IMR-90 (cell line): ENCODE results near the gene PDLIM1. TPM values are rescaled to one million over a fixed set of nuclear protein-coding genes. Genes with fewer than 3 reads are reported as not detected.

Experiments used
- ATAC-seq: fragments of 200-7000 bp; cut with Tn5 transposase; 2 replicates; pipeline ENCODE4 v1.9.1; 2020; ENCODE audit warnings: low read depth, mild to moderate bottlenecking, moderate library complexity
- BruUV-seq: library from RNA; stranded (reverse); fragments of 400-500 nt; replicated peaks from 2 replicates; lab custom pipeline; 2021; lab: Mats Ljungman, UMichigan
- CTCF ChIA-PET: fragments of 300-600 bp; formaldehyde crosslinking; extraction: SDS; loops from one replicate; lab custom pipeline; 2021; ENCODE audit warnings: antibody characterized with exemption; lab: Yijun Ruan, JAX
- POLR2A ChIA-PET: fragments of 300-600 bp; sonication (Branson Sonifier 250); formaldehyde crosslinking; loops from one replicate; lab custom pipeline; 2022; ENCODE audit warnings: antibody characterized with exemption; ENCODE audit not compliant: unreplicated experiment; lab: Charles Lee
- DNase-seq: peaks from one replicate; pipeline ENCODE4 v3.0.0; 2013
- H2AFZ ChIP-seq: replicated peaks from 2 replicates; pipeline ENCODE3; 2013; ENCODE audit warnings: low read length, mild to moderate bottlenecking; ENCODE audit not compliant: poor library complexity
- H2AK5ac ChIP-seq: 2 replicates; pipeline ENCODE4 v1.6.1; 2013; ENCODE audit warnings: low read depth, low read length, inconsistent platforms
- H2AK9ac ChIP-seq: replicated peaks from 2 replicates; pipeline ENCODE3; 2013; ENCODE audit warnings: mild to moderate bottlenecking, low read depth, low read length, moderate library complexity; ENCODE audit not compliant: poor library complexity
- H2BK120ac ChIP-seq: 2 replicates; pipeline ENCODE4 v1.6.1; 2013; ENCODE audit warnings: low read depth, low read length, inconsistent platforms
- H2BK15ac ChIP-seq: 3 replicates; pipeline ENCODE4 v1.6.1; 2013; ENCODE audit warnings: low read depth, low read length, inconsistent platforms
- H2BK20ac ChIP-seq: 2 replicates; pipeline ENCODE4 v1.6.1; 2013; ENCODE audit warnings: low read depth, mild to moderate bottlenecking, inconsistent platforms, low read length, moderate library complexity
- H2BK5ac ChIP-seq: 2 replicates; pipeline ENCODE4 v1.6.1; 2013; ENCODE audit warnings: mild to moderate bottlenecking, low read depth, low read length, inconsistent platforms; ENCODE audit not compliant: poor library complexity, severe bottlenecking
- H3K14ac ChIP-seq: replicated peaks from 2 replicates; pipeline ENCODE4 v1.6.1; 2013; ENCODE audit warnings: low read depth, low read length, inconsistent platforms
- H3K18ac ChIP-seq: 2 replicates; pipeline ENCODE4 v1.6.1; 2013; ENCODE audit warnings: low read depth, low read length, control low read depth
- H3K23ac ChIP-seq: 2 replicates; pipeline ENCODE4 v1.6.1; 2013; ENCODE audit warnings: low read depth, low read length, inconsistent platforms
- H3K27ac ChIP-seq: 2 replicates; pipeline ENCODE4 v1.5.1; 2013; ENCODE audit warnings: mild to moderate bottlenecking, control low read depth, low read length; ENCODE audit not compliant: insufficient read depth
- H3K27me3 ChIP-seq: 2 replicates; pipeline ENCODE4 v1.6.1; 2013; ENCODE audit warnings: low read length; ENCODE audit not compliant: control insufficient read depth, insufficient read depth
- H3K36me3 ChIP-seq: 2 replicates; pipeline ENCODE4 v1.6.1; 2013; ENCODE audit warnings: low read length, mixed read lengths; ENCODE audit not compliant: control insufficient read depth, insufficient read depth
- H3K4ac ChIP-seq: 2 replicates; pipeline ENCODE4 v1.6.1; 2013; ENCODE audit warnings: low read depth, low read length, inconsistent platforms
- H3K4me1 ChIP-seq: 2 replicates; pipeline ENCODE4 v1.6.1; 2013; ENCODE audit warnings: low read length, mixed read lengths; ENCODE audit not compliant: control insufficient read depth, insufficient read depth
- H3K4me2 ChIP-seq: 2 replicates; pipeline ENCODE4 v1.6.1; 2013; ENCODE audit warnings: low read depth, mild to moderate bottlenecking, control low read depth, low read length, moderate library complexity
- H3K4me3 ChIP-seq: 2 replicates; pipeline ENCODE4 v1.5.1; 2013; ENCODE audit warnings: low read depth, mild to moderate bottlenecking, control low read depth, low read length, moderate library complexity; ENCODE audit not compliant: insufficient read depth
- H3K56ac ChIP-seq: 2 replicates; pipeline ENCODE4 v1.6.1; 2013; ENCODE audit warnings: low read length, inconsistent platforms; ENCODE audit not compliant: insufficient read depth; ENCODE audit errors: extremely low read depth
- H3K79me1 ChIP-seq, 2 experiments: 2 replicates each; pipeline ENCODE4 v1.6.1; 2013; ENCODE audit warnings: low read length in 2 of 2, inconsistent platforms in 1 of 2, low read depth in 1 of 2
- H3K9ac ChIP-seq: 2 replicates; pipeline ENCODE4 v1.6.1; 2013; ENCODE audit warnings: low read depth, low read length, control low read depth
- H3K9me1 ChIP-seq: 2 replicates; pipeline ENCODE4 v1.6.1; 2013; ENCODE audit warnings: low read length, inconsistent platforms; ENCODE audit not compliant: insufficient read depth
- H3K9me3 ChIP-seq: 2 replicates; pipeline ENCODE4 v1.6.1; 2013; ENCODE audit warnings: low read length; ENCODE audit not compliant: control insufficient read depth, insufficient read depth
- H4K20me1 ChIP-seq: 2 replicates; pipeline ENCODE4 v1.6.1; 2013; ENCODE audit warnings: low read length, inconsistent platforms; ENCODE audit not compliant: insufficient read depth
- H4K5ac ChIP-seq: 2 replicates; pipeline ENCODE4 v1.6.1; 2013; ENCODE audit warnings: mild to moderate bottlenecking, low read depth, low read length, control low read depth
- H4K8ac ChIP-seq, 2 experiments: 2 replicates each; pipeline ENCODE4 v1.6.1; 2013; ENCODE audit warnings: low read depth in 2 of 2, low read length in 2 of 2, control low read depth in 1 of 2, inconsistent platforms in 1 of 2
- H4K91ac ChIP-seq: 2 replicates; pipeline ENCODE4 v1.6.1; 2013; ENCODE audit warnings: low read depth, low read length, inconsistent platforms; ENCODE audit not compliant: insufficient read depth
- CEBPB ChIP-seq: IDR thresholded peaks from 2 replicates; pipeline ENCODE4 v1.6.1; 2012; ENCODE audit warnings: low read depth, low read length, improper control_type of control experiment
- FOS ChIP-seq: fragments of 150-350 bp; IDR thresholded peaks from 2 replicates; pipeline ENCODE4 v1.6.1; 2016; ENCODE audit warnings: low read depth, low read length
- MAZ ChIP-seq: IDR thresholded peaks from 2 replicates; pipeline ENCODE4 v1.6.1; 2012; ENCODE audit warnings: low read depth, mild to moderate bottlenecking, low read length, improper control_type of control experiment, moderate library complexity, borderline replicate concordance
- POLR2A ChIP-seq: IDR thresholded peaks from 2 replicates; pipeline ENCODE4 v1.6.1; 2012; ENCODE audit warnings: mild to moderate bottlenecking, low read depth, low read length
- RAD21 ChIP-seq: IDR thresholded peaks from 2 replicates; pipeline ENCODE4 v1.6.1; 2012; ENCODE audit warnings: low read length, improper control_type of control experiment
- RCOR1 ChIP-seq: IDR thresholded peaks from 2 replicates; pipeline ENCODE4 v1.6.1; 2012; ENCODE audit warnings: mild to moderate bottlenecking, low read length, improper control_type of control experiment; ENCODE audit not compliant: insufficient replicate concordance
- WGBS, 2 experiments: methylation state at CpG; one replicate each; pipeline versions ENCODE4 v1.1.5 to v1.1.7; 2013; ENCODE audit warnings: missing lambda C conversion rate in 2 of 2; ENCODE audit not compliant: insufficient read length in 1 of 2; ENCODE audit errors: extremely low coverage in 2 of 2; 5-methylcytosine and 5-hydroxymethylcytosine counted together
- dilution Hi-C: fragments of 300-500 bp; cut with HindIII; formaldehyde crosslinking; loops from one replicate; pipeline ENCODE4 v1.14.3; 2018; ENCODE audit warnings: low sequenced_read_pairs; ENCODE audit not compliant: unreplicated experiment
- in situ Hi-C: fragments of 300-500 bp; cut with MboI; formaldehyde crosslinking; loops from 3 replicates; pipeline ENCODE4 v1.14.3; 2019; ENCODE audit warnings: low sequenced_read_pairs, inconsistent platforms, mixed read lengths
- intact Hi-C: fragments of 100-400 bp; cut with micrococcal nuclease; formaldehyde crosslinking; loops from 2 replicates; pipeline ENCODE4 v1.10.0; 2022
- polyA plus RNA-seq, 3 experiments: library from polyadenylated mRNA; depleted of rRNA; stranded (reverse); fragments of >200 nt; gene quantifications; 2 replicates each; pipeline ENCODE4 v1.2.3, GENCODE V29; 2012; ENCODE audit warnings: low replicate concordance in 1 of 3
- total RNA-seq: library from RNA; depleted of rRNA; stranded (reverse); fragments of >200 nt; gene quantifications from 2 replicates; pipeline ENCODE4 v1.2.3, GENCODE V29; 2012
- TF ChIP-seq, protein P1 (sequence below): fragments of 150-350 bp; IDR thresholded peaks from 2 replicates; pipeline ENCODE4 v1.6.1; 2016; ENCODE audit warnings: low read depth, mild to moderate bottlenecking, low read length, moderate library complexity, borderline replicate concordance
- TF ChIP-seq, protein P2 (sequence below): conservative IDR thresholded peaks from 2 replicates; pipeline ENCODE4 v1.5.1; 2012; ENCODE audit warnings: mild to moderate bottlenecking, low read depth, low read length, improper control_type of control experiment

The PDLIM1 gene
- total and polyA plus RNA-seq, 2 of the 4 experiments (the other 2 are of a cell fraction): 30.1 to 187 TPM

DNA sequence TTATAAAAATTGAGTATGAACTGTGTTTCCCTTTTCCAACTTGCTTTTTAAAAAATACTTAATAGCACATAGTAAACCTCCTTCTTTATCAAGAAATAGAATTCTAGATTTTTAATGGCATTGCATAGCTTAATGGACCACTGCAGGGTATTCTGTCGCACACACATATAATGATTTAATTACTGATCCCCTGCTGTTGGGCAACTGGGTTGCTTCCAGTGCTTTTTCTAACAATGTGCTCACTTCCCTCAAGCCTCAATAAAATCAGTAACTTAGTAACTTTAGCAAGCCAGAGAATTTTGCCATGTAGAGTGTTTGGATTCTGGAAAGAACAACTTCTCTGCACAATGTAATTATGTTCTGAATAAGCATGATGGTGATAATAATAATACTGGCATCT lies 49.1 kb upstream of the PDLIM1 start:
- no peak overlapping the region; the same call in 2 of the 3 replicates for H2BK15ac ChIP-seq
- peaks cover 0 to 5% of the 10 kb centered on the region in 2 experiments; a peak in 1 of 4 replicates for H3K79me1 ChIP-seq
- H2AFZ ChIP-seq: no peak overlapping the region
- dilution Hi-C loops (no loop called here), intact Hi-C loops (no loop called here), in situ Hi-C loops (no loop called here)
- peak overlapping the region; percentile 23; the same call in 1 of the 2 replicates for H2BK20ac ChIP-seq
- no peak overlapping the region for H2AK9ac ChIP-seq
- peaks cover 17% of the 10 kb centered on the region for H3K9me1 ChIP-seq
- no peak overlapping the region for H3K14ac ChIP-seq
- H3K18ac ChIP-seq: no peak overlapping the region
- ChIA-PET CTCF (interaction anchor here (0.6 to 0.7 kb wide), 3 partner anchors 8 to 104 kb away, joined by 6 to 10 read pairs (median 7); no protein-coding TSS in a partner anchor), POLR2A (no interaction called here)
- no peak for DNase-seq
- H3K4me1 ChIP-seq: peaks cover 15% of the 10 kb centered on the region
- no peak overlapping the region for H4K8ac ChIP-seq
- H4K20me1 ChIP-seq: no peaks in the 10 kb centered on the region
- H3K4me2 ChIP-seq: no peak overlapping the region
- H2BK120ac ChIP-seq: no peak overlapping the region
- no TSS peak for BruUV-seq
- H4K91ac ChIP-seq: no peak overlapping the region
- H3K23ac ChIP-seq: no peak overlapping the region
- no peak overlapping the region for H2BK5ac ChIP-seq
- no peak overlapping the region for H2AK5ac ChIP-seq
- no peak for ATAC-seq
- no peak overlapping the region for H3K4ac ChIP-seq
- H3K9me3 ChIP-seq: no peaks in the 10 kb centered on the region
- H3K4me3 ChIP-seq: no peak overlapping the region
- H3K36me3 ChIP-seq: no peaks in the 10 kb centered on the region
- H4K5ac ChIP-seq: no peak overlapping the region
- no CpG with 5 or more reads among the region's 1 CpG for WGBS, 2 experiments
- H3K27ac ChIP-seq: no peak overlapping the region
- TF ChIP-seq RAD21: no peak
- TF ChIP-seq RCOR1: no peak
- TF ChIP-seq, protein P1, sequence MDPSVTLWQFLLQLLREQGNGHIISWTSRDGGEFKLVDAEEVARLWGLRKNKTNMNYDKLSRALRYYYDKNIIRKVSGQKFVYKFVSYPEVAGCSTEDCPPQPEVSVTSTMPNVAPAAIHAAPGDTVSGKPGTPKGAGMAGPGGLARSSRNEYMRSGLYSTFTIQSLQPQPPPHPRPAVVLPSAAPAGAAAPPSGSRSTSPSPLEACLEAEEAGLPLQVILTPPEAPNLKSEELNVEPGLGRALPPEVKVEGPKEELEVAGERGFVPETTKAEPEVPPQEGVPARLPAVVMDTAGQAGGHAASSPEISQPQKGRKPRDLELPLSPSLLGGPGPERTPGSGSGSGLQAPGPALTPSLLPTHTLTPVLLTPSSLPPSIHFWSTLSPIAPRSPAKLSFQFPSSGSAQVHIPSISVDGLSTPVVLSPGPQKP: no peak
- TF ChIP-seq, protein P2, sequence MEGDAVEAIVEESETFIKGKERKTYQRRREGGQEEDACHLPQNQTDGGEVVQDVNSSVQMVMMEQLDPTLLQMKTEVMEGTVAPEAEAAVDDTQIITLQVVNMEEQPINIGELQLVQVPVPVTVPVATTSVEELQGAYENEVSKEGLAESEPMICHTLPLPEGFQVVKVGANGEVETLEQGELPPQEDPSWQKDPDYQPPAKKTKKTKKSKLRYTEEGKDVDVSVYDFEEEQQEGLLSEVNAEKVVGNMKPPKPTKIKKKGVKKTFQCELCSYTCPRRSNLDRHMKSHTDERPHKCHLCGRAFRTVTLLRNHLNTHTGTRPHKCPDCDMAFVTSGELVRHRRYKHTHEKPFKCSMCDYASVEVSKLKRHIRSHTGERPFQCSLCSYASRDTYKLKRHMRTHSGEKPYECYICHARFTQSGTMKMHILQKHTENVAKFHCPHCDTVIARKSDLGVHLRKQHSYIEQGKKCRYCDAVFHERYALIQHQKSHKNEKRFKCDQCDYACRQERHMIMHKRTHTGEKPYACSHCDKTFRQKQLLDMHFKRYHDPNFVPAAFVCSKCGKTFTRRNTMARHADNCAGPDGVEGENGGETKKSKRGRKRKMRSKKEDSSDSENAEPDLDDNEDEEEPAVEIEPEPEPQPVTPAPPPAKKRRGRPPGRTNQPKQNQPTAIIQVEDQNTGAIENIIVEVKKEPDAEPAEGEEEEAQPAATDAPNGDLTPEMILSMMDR: no peak
- TF ChIP-seq CEBPB: no peak
- TF ChIP-seq POLR2A: no peak
- TF ChIP-seq FOS: no peak
- no peak for TF ChIP-seq MAZ
- H3K9ac ChIP-seq: no peak overlapping the region
- H3K27me3 ChIP-seq: no peaks in the 10 kb centered on the region
- no peak overlapping the region for H3K56ac ChIP-seq
